Measurements from ENCODE around the gene RNF113B. TPM values are rescaled to one million over a fixed set of nuclear protein-coding genes. Genes with fewer than 3 reads are reported as not detected.

RNF113B gene
- total RNA-seq, 1 donor = not detected

DNA sequence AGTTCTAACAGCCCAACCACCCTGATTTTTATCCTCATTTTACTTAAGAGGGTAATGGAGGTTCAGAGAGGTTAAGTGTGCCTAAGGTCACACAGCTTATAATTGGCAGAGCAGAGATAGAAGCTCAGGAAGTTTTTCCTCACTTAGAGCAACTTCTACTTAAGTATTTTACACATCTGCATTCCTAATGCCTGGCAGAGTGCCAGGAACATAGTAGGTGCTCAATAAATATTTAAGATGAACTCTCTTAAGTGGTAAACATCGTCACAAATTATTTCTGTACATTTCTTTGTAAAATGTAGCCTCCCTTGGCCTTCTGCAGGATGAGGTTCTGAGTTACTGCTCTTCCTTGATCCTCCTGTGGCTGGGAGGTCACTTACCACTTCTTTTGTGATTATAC, 19.5 kb downstream of the RNF113B start:
- TF ChIP-seq, protein P1, sequence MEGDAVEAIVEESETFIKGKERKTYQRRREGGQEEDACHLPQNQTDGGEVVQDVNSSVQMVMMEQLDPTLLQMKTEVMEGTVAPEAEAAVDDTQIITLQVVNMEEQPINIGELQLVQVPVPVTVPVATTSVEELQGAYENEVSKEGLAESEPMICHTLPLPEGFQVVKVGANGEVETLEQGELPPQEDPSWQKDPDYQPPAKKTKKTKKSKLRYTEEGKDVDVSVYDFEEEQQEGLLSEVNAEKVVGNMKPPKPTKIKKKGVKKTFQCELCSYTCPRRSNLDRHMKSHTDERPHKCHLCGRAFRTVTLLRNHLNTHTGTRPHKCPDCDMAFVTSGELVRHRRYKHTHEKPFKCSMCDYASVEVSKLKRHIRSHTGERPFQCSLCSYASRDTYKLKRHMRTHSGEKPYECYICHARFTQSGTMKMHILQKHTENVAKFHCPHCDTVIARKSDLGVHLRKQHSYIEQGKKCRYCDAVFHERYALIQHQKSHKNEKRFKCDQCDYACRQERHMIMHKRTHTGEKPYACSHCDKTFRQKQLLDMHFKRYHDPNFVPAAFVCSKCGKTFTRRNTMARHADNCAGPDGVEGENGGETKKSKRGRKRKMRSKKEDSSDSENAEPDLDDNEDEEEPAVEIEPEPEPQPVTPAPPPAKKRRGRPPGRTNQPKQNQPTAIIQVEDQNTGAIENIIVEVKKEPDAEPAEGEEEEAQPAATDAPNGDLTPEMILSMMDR (IDR thresholded peaks at IDR 0.05; ENCODE audit: insufficient read depth, low read length) = no peak
- no peak for DNase-seq (ENCODE audit: low read depth)
- H3K4me3 ChIP-seq (ENCODE audit: low read depth, low read length) = no peak overlapping the region

DNA sequence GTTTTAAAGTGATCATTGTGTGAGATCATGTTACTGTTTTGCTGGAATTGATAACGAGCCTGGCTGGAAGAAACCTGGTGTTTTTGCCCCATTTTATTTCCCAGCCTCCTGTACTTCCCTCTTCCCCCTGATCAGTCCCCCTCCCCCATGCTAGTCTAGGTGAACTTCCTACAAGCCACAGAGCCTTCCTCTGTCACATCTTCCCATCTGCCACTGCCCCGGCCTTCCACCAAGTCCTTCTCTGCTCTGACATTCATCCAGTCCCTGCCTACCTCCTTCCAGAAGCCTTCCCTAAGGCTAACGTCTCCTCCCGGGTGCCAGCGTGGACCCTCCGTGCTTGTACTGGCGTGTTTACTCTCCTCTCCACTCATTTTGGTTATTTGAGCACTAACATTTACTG, 19.9 kb downstream of the RNF113B start:
- TF ChIP-seq, protein P1 (IDR thresholded peaks at IDR 0.05; ENCODE audit: insufficient read depth, low read length) = no peak
- H3K4me3 ChIP-seq (ENCODE audit: low read depth, low read length) = no peak overlapping the region
- DNase-seq (ENCODE audit: low read depth) = no peak

DNA sequence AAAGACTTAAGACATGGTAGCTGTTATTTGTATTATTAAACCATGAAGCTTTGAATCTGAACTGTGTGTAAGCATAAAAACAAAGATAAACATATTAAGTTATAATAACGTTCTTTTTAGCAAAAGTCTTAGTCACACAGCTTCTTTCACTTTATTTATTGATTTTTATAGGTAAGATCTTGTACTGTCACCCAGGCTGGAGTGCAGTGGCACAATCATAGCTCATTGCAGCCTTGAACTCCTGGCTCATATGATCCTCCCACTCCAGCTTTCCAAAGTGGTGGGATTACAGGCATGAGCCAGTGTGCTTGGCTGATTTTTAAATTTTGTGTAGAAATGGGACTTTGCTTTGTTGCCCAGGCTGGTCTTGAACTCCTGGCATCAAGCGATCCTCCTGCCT, 20.8 kb downstream of the RNF113B start:
- TF ChIP-seq, protein P1 (IDR thresholded peaks at IDR 0.05; ENCODE audit: insufficient read depth, low read length) = no peak
- no peak for DNase-seq (ENCODE audit: low read depth)

DNA sequence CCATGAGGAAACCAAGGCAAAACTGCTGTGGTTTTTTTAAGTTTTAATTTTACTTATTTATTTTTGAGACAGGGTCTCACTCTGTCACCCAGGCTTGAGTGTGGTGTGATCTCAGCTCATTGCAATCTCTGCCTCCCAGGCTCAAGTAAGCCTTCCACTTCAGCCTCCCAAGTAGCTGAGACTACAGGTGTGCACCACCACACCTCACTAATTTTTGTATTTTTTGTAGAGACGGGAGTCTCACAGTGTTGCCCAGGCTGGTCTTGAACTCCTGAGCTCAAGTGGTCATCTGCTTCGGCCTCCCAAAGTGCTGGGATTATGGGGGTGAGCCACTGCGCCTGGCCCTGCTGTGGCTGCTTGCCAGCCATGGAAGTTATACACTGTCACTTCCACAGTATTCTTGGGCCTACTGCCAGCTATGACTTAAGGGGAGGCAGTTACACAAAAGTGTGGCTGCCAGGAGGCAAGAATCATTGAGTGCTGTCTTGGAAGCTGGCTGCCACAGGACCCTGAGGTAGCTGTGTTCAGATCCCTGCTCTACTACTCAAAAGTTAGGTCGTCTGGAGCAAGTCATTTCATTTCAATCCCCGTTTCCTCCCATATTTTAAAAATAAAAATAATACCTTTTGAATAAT, 21.5 kb downstream of the RNF113B start:
- TF ChIP-seq, protein P1 (IDR thresholded peaks at IDR 0.05; ENCODE audit: insufficient read depth, low read length) = no peak
- peak; percentile 53 for DNase-seq (ENCODE audit: low read depth)
- no peak overlapping the region for H3K4me3 ChIP-seq (ENCODE audit: low read depth, low read length)

More for the DNA sequence above, 20.8 kb downstream of the RNF113B start:
- H3K4me3 ChIP-seq (ENCODE audit: low read depth, low read length) = no peak overlapping the region

DNA sequence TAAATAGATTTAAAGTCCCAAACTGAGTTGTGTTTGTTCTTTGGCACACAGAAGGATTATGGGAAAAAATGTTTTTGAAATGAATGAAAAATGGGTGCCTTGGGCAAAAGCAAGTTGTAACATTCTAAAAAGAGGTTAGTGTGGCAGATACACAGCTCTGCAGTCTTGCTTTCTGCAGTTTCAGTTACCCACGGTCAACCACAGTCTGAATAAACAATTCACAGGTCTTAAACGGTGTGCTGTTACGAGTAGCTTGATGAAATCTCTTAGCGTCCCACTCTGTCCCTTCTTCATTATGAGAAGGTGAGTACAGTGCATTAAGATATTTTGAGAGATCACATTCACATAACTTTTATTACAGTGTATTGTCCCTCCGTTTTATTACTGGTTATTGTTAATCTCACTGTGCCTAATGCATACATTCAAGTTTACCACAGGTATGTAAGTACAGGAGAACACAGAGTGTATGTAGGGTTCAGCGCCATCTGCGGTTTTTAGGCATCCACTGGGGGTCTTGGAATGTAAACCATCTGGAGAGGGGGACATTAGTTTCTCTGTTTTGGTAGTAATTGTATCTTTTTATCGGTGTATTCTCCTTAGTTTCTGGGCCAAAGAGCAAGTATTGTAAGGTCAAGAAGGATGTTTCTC, 26.1 kb downstream of the RNF113B start:
- no peak overlapping the region for H3K4me3 ChIP-seq (ENCODE audit: low read depth, low read length)
- no peak for DNase-seq (ENCODE audit: low read depth)
- TF ChIP-seq, protein P1 (IDR thresholded peaks at IDR 0.05; ENCODE audit: insufficient read depth, low read length) = no peak

DNA sequence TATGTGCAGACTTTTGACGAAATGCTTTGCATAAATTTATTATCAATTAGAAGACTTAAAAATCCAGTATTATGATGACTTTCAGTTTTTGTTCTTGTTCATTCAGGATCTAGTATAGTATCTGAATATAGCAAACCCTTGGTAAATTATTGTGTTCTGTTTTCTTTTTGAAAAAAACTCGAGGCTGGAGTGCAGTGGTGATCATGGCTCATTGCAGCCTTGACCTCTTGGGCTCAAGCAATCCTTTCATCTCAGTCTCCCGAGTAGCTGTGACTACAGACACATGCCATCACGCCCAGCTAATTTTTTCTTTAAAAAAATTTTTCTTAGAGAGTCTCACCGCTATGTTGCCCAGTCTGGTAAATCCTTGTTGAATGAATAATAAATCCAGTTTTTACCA, 29.5 kb downstream of the RNF113B start:
- TF ChIP-seq, protein P1 (IDR thresholded peaks at IDR 0.05; ENCODE audit: insufficient read depth, low read length) = peak; percentile 11
- no peak for DNase-seq (ENCODE audit: low read depth)
- no peak overlapping the region for H3K4me3 ChIP-seq (ENCODE audit: low read depth, low read length)

Measured in fibroblast of the aortic adventitia (primary cell).